ENCODE data around the gene CTRL. TPM values are rescaled to one million over a fixed set of nuclear protein-coding genes. Genes with fewer than 3 reads are reported as not detected.
"Not testable (repeated sequence)": the region's sequence is repeated elsewhere in the genome, so short reads cannot be mapped to it uniquely, and the experiment has no call there.

CTRL gene
- polyA plus RNA-seq, 1 of the 3 experiments (the other 2 are of a cell fraction): 1.9 TPM

- H2AFZ ChIP-seq (ENCODE audit: low read depth): no peak overlapping the region
- peak; percentile 58 for DNase-seq
- peaks cover 0 to 3% of the 10 kb centered on the region in 2 experiments for H3K36me3 ChIP-seq (replicated peaks in 1 of 2; ENCODE audit: control insufficient read depth in 1 of 2, insufficient read depth in 2 of 2, low read length in 1 of 2)
- peaks cover 68% of the 10 kb centered on the region for H3K79me2 ChIP-seq (ENCODE audit: insufficient read depth)
- no peaks in the 10 kb centered on the region for H3K27me3 ChIP-seq (ENCODE audit: insufficient read depth)
- H3K27ac ChIP-seq (ENCODE audit: low read depth in 2 of 2, low read length in 1 of 2): peak overlapping the region; percentile 80 to 82; a peak in 3 of 4 replicates
- 0 out of 2 replicates have a peak overlapping the region, but pooled peaks have one; percentile 31 for H3K4me2 ChIP-seq
- peaks cover 24% of the 10 kb centered on the region for H3F3A ChIP-seq (replicated peaks; ENCODE audit: insufficient read depth)
- POLR2A ChIA-PET: no interaction called here
- CTCF ChIA-PET: interaction anchor here (0.7 to 7.7 kb wide), 6 partner anchors 12 to 243 kb away, joined by 4 to 65 read pairs (median 7); partner anchors contain the start of gene NRN1L
- no peaks in the 10 kb centered on the region for H3K9me3 ChIP-seq
- 69% methylated on average over 7 of the region's 7 CpGs for WGBS (ENCODE audit: low lambda C conversion rate)
- H4K20me1 ChIP-seq (ENCODE audit: insufficient read depth): peaks cover 47% of the 10 kb centered on the region
- no peak overlapping the region for H3K4me3 ChIP-seq (ENCODE audit: low read depth in 2 of 2, low read length in 1 of 2)
- H3K4me1 ChIP-seq (ENCODE audit: control insufficient read depth in 1 of 2, insufficient read depth in 2 of 2, low read depth in 1 of 2, low read length in 1 of 2): peaks cover 14 to 59% of the 10 kb centered on the region in 2 experiments; a peak in 3 of 4 replicates
- no peaks in the 10 kb centered on the region for H3K9me2 ChIP-seq
- H3K9ac ChIP-seq: no peak overlapping the region
- TF ChIP-seq NFIC (IDR thresholded peaks at IDR 0.05; ENCODE audit: borderline replicate concordance) (no peak), MXI1 (IDR thresholded peaks at IDR 0.05; ENCODE audit: low read depth, low read length) (peak; percentile 35; the same call in 1 of the 2 replicates)
Measured at GRCh38 chr16:67915831-67916723, 15.6 kb downstream of the CTRL start.

DNA sequence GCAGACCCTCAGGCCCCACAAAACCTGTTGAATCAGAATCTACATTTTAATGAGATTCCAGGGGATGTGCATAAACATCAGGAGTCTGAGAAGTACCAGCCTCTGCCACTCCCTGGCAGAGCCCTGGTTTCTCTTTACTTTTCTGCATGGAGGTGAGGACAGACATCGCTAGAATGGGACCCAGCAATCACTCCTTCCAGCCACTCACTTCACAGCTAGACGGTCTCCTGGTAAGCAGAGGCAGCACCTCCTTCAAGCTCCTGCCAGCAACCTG is 16.2 kb downstream of the CTRL start:
- 83% methylated on average over 1 of the region's 2 CpGs for WGBS (ENCODE audit: low lambda C conversion rate)
- Histone ChIP-seq H3K4me2 (0 out of 2 replicates have a peak overlapping the region, but pooled peaks have one; percentile 31), H4K20me1 (ENCODE audit: insufficient read depth) (peaks cover 45% of the 10 kb centered on the region), H3K79me2 (ENCODE audit: insufficient read depth) (peaks cover 69% of the 10 kb centered on the region), H3K27ac (ENCODE audit: low read depth in 2 of 2, low read length in 1 of 2) (peak overlapping the region in 1 of 2 experiments; percentile 80; a peak in 3 of 4 replicates), H3F3A (replicated peaks; ENCODE audit: insufficient read depth) (peaks cover 24% of the 10 kb centered on the region), H3K4me1 (ENCODE audit: control insufficient read depth in 1 of 2, insufficient read depth in 2 of 2, low read depth in 1 of 2, low read length in 1 of 2) (peaks cover 14 to 61% of the 10 kb centered on the region in 2 experiments; a peak in 3 of 4 replicates)
- not testable (repeated sequence) for H3K36me3 ChIP-seq (replicated peaks in 1 of 2; ENCODE audit: control insufficient read depth in 1 of 2, insufficient read depth in 2 of 2, low read length in 1 of 2); DNase-seq; H2AFZ ChIP-seq (ENCODE audit: low read depth); H3K9me2 ChIP-seq; H3K9ac ChIP-seq; H3K27me3 ChIP-seq (ENCODE audit: insufficient read depth); H3K4me3 ChIP-seq (ENCODE audit: low read depth in 2 of 2, low read length in 1 of 2); H3K9me3 ChIP-seq
- POLR2A ChIA-PET: interaction anchor here (0.5 to 0.6 kb wide), 2 partner anchors 31 to 100 kb away, joined by 3 read pairs; partner anchors contain the start of gene NRN1L
- CTCF ChIA-PET: interaction anchor here (0.7 to 7.7 kb wide), 5 partner anchors 9 to 243 kb away, joined by 3 to 65 read pairs (median 5); partner anchors contain the start of gene NRN1L

GRCh38 chr16:67914758-67915495 is 16.7 kb downstream of the CTRL start:
- Histone ChIP-seq H3K36me3 (replicated peaks in 1 of 2; ENCODE audit: control insufficient read depth in 1 of 2, insufficient read depth in 2 of 2, low read length in 1 of 2) (peaks cover 0 to 3% of the 10 kb centered on the region in 2 experiments), H3K27me3 (ENCODE audit: insufficient read depth) (no peaks in the 10 kb centered on the region), H3K79me2 (ENCODE audit: insufficient read depth) (peaks cover 65% of the 10 kb centered on the region), H3K9me3 (no peaks in the 10 kb centered on the region), H3F3A (replicated peaks; ENCODE audit: insufficient read depth) (peaks cover 24% of the 10 kb centered on the region), H4K20me1 (ENCODE audit: insufficient read depth) (peaks cover 42% of the 10 kb centered on the region), H3K4me2 (no peak overlapping the region), H2AFZ (ENCODE audit: low read depth) (no peak overlapping the region), H3K27ac (ENCODE audit: low read depth in 2 of 2, low read length in 1 of 2) (peak overlapping the region in 1 of 2 experiments; percentile 80; a peak in 3 of 4 replicates), H3K4me3 (ENCODE audit: low read depth in 2 of 2, low read length in 1 of 2) (no peak overlapping the region), H3K9ac (no peak overlapping the region), H3K9me2 (no peaks in the 10 kb centered on the region), H3K4me1 (ENCODE audit: control insufficient read depth in 1 of 2, insufficient read depth in 2 of 2, low read depth in 1 of 2, low read length in 1 of 2) (peaks cover 14 to 62% of the 10 kb centered on the region in 2 experiments; a peak in 3 of 4 replicates)
- TF ChIP-seq FOSL2 (IDR thresholded peaks at IDR 0.05; ENCODE audit: borderline replicate concordance, low read depth): no peak
- no peak for TF ChIP-seq MEF2A (IDR thresholded peaks at IDR 0.05; ENCODE audit: borderline replicate concordance, low read depth)
- TF ChIP-seq GATA2 (CRISPR knock-in tag; IDR thresholded peaks at IDR 0.05): peak; percentile 81
- TF ChIP-seq FOXM1 (IDR thresholded peaks at IDR 0.05; ENCODE audit: low read depth): no peak
- TF ChIP-seq CHD2 (IDR thresholded peaks at IDR 0.05; ENCODE audit: low read length, partially characterized antibody): peak; percentile 64
- peak; percentile 90; the same call in 1 of the 2 replicates for TF ChIP-seq RCOR1 (IDR thresholded peaks at IDR 0.05; ENCODE audit: low read length)
- no peak for TF ChIP-seq RXRA (IDR thresholded peaks at IDR 0.05; ENCODE audit: borderline replicate concordance, low read depth)
- POLR2A ChIA-PET: interaction anchor here (0.5 to 0.6 kb wide), 2 partner anchors 30 to 100 kb away, joined by 3 read pairs; partner anchors contain the start of gene NRN1L
- CTCF ChIA-PET: interaction anchor here (0.7 to 7.7 kb wide), 7 partner anchors 10 to 242 kb away, joined by 3 to 65 read pairs (median 4); partner anchors contain the start of genes NRN1L and PSKH1
- WGBS (ENCODE audit: low lambda C conversion rate): 68% methylated on average over 4 of the region's 7 CpGs
- DNase-seq: peak; percentile 71

Data from SK-N-SH (cell line).